SU-DHL-6 (cell line): ENCODE results near the gene C10orf105.

Source experiments
- H2AFZ ChIP-seq: fragments of 200-600 bp; sonication (generic); 2 replicates; pipeline ENCODE4 v1.6.1; 2014; ENCODE audit warnings: low read depth, mild to moderate bottlenecking, moderate library complexity, mixed read lengths, antibody characterized with exemption, low read length; ENCODE audit not compliant: severe bottlenecking
- H3F3A ChIP-seq: fragments of 200-600 bp; shearing (Covaris generic); 2 replicates; pipeline ENCODE4 v1.6.0; 2016; ENCODE audit warnings: antibody characterized with exemption, mild to moderate bottlenecking; ENCODE audit not compliant: insufficient read depth
- H3K27ac ChIP-seq: fragments of 200-600 bp; sonication (generic); 2 replicates; pipeline ENCODE4 v1.5.1; 2016; ENCODE audit warnings: low read depth, mild to moderate bottlenecking, low read length, moderate library complexity, mixed read lengths
- H3K27me3 ChIP-seq: fragments of 200-600 bp; sonication (generic), shearing (Covaris generic); 2 replicates; pipeline ENCODE4 v1.6.0; 2014; ENCODE audit warnings: mild to moderate bottlenecking, low read length
- H3K36me3 ChIP-seq: fragments of 200-600 bp; sonication (generic); 2 replicates; pipeline ENCODE4 v1.6.1; 2014; ENCODE audit warnings: mild to moderate bottlenecking, low read length, mixed read lengths
- H3K4me2 ChIP-seq: fragments of 300-600, 200-600 bp; shearing (Covaris generic), sonication (generic); 2 replicates; pipeline ENCODE4 v1.6.0; 2014; ENCODE audit warnings: low read length, low read depth, mild to moderate bottlenecking; ENCODE audit not compliant: poor library complexity, severe bottlenecking
- H3K4me3 ChIP-seq: fragments of 200-600 bp; sonication (generic); 2 replicates; pipeline ENCODE4 v1.5.1; 2014; ENCODE audit warnings: antibody characterized with exemption, low read length, mild to moderate bottlenecking, mixed read lengths; ENCODE audit not compliant: insufficient read depth, poor library complexity, severe bottlenecking
- H3K79me2 ChIP-seq: fragments of 200-600 bp; sonication (generic); 2 replicates; pipeline ENCODE4 v1.6.1; 2014; ENCODE audit warnings: mild to moderate bottlenecking, low read length, moderate library complexity; ENCODE audit not compliant: insufficient read depth
- H3K9ac ChIP-seq: fragments of 200-600 bp; sonication (generic); 2 replicates; pipeline ENCODE4 v1.7.0; 2014; ENCODE audit warnings: mild to moderate bottlenecking, low read length
- H3K9me2 ChIP-seq: fragments of 200-600 bp; sonication (generic); replicated peaks from 2 replicates; pipeline ENCODE4 v1.6.1; 2014; ENCODE audit warnings: low read length; ENCODE audit not compliant: insufficient read depth
- H3K9me3 ChIP-seq: fragments of 200-600 bp; sonication (generic); 2 replicates; pipeline ENCODE4 v1.6.1; 2014; ENCODE audit warnings: low read length, mixed read lengths; ENCODE audit not compliant: insufficient read depth
- H4K20me1 ChIP-seq: fragments of 200-600 bp; sonication (generic); 2 replicates; pipeline ENCODE4 v1.6.1; 2014; ENCODE audit warnings: low read depth, mild to moderate bottlenecking, antibody characterized with exemption, low read length, moderate library complexity, mixed read lengths
- CTCF ChIP-seq: fragments of 200-600 bp; sonication (generic); IDR thresholded peaks from one replicate; pipeline ENCODE4 v1.5.1; 2017; ENCODE audit warnings: antibody characterized with exemption, mild to moderate bottlenecking, low read length, moderate library complexity; ENCODE audit not compliant: insufficient read depth, poor library complexity, severe bottlenecking
- EZH2phosphoT487 ChIP-seq: fragments of 200-600 bp; sonication (generic), shearing (Covaris generic); conservative IDR thresholded peaks from 2 replicates; pipeline ENCODE4 v1.6.1; 2018; ENCODE audit warnings: mild to moderate bottlenecking, antibody characterized with exemption, low read length, moderate library complexity, mixed read lengths

Gene C10orf105, protein sequence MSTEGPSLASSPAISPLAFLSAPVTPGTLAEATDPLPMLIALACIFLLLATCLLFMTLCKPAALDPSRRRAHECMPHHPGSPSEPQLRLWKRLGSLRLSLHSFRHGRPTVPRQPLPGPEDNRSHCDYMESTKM

GRCh38 chr10:71719464-71720201 is at the start of gene C10orf105:
Gene C10orf105, minus strand, starts transcription at chr10:71719778. Its CDS starts 3,441 bp downstream, at chr10:71716337.
- Histone ChIP-seq H3K36me3 (no peaks in the 10 kb centered on the region), H3K9ac (no peak within 1 kb of the TSS), H3K9me3 (no peaks in the 10 kb centered on the region), H3K79me2 (no peaks in the 10 kb centered on the region), H3K27me3 (no peaks in the 10 kb centered on the region), H3K27ac (no peak within 1 kb of the TSS), H3K4me3 (no peak within 1 kb of the TSS), H4K20me1 (no peaks in the 10 kb centered on the region), H3K4me2 (no peak within 1 kb of the TSS), H2AFZ (no peak within 1 kb of the TSS), H3F3A (no peaks in the 10 kb centered on the region), H3K9me2 (no peaks in the 10 kb centered on the region)
- no peak for TF ChIP-seq CTCF
- no peak for TF ChIP-seq EZH2phosphoT487

GRCh38 chr10:71767420-71768035 is 48.0 kb upstream of the C10orf105 start:
- H3K27ac ChIP-seq = no peak overlapping the region
- TF ChIP-seq EZH2phosphoT487 (no peak), CTCF (no peak)
- H3K4me2 ChIP-seq = no peak overlapping the region
- H3K27me3 ChIP-seq = no peaks in the 10 kb centered on the region
- H2AFZ ChIP-seq = no peak overlapping the region
- no peaks in the 10 kb centered on the region for H3K79me2 ChIP-seq
- H3F3A ChIP-seq = no peaks in the 10 kb centered on the region
- H4K20me1 ChIP-seq = no peaks in the 10 kb centered on the region
- H3K36me3 ChIP-seq = no peaks in the 10 kb centered on the region
- no peaks in the 10 kb centered on the region for H3K9me3 ChIP-seq
- H3K9me2 ChIP-seq = no peaks in the 10 kb centered on the region
- H3K4me3 ChIP-seq = no peak overlapping the region
- no peak overlapping the region for H3K9ac ChIP-seq

DNA sequence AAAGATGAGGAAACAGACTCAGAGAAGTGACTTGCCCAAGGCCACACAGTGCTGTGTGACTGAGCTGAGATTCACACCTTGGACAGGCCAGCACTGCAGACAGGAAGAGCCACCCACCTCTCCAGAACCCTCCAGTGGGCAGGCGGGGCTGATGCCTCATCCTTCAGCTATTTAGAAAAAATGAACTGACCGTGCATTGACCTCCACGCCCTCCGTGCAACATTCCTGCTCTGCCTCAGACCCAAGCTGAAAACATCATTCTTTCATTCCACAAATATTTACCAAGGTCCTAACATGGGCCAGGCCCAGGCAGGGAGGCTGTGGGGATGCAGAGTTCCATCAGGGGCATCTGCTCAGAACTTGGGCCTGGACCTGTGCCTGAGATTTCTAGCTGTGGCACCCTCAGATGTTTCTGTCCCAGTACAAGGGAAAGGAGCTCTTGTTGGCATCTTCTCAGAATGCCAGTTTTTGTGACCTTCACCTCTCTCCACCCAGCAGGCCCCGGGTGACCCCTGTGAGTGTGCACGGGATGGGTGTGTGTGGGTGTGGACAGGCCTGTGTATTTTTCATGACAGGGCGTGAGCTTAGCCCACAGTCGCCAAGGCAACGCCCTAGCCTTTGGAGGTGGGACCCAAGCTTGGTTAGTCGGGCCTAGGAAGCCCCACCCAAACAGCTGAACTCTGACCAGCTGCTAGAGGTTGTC is 47.3 kb upstream of the C10orf105 start:
- no peak overlapping the region for H2AFZ ChIP-seq
- H4K20me1 ChIP-seq = no peaks in the 10 kb centered on the region
- H3K27ac ChIP-seq = no peak overlapping the region
- H3K79me2 ChIP-seq = no peaks in the 10 kb centered on the region
- no peak overlapping the region for H3K9ac ChIP-seq
- H3K36me3 ChIP-seq = no peaks in the 10 kb centered on the region
- no peaks in the 10 kb centered on the region for H3K27me3 ChIP-seq
- no peak overlapping the region for H3K4me2 ChIP-seq
- no peak for TF ChIP-seq EZH2phosphoT487
- TF ChIP-seq CTCF = no peak
- no peaks in the 10 kb centered on the region for H3F3A ChIP-seq
- no peaks in the 10 kb centered on the region for H3K9me2 ChIP-seq
- H3K9me3 ChIP-seq = no peaks in the 10 kb centered on the region
- no peak overlapping the region for H3K4me3 ChIP-seq
